SK-N-MC (cell line): Measurements from ENCODE around the gene GRAP2.

Experiments
- EZH2 ChIP-seq: fragments of 200-600 bp; sonication (generic); IDR thresholded peaks from one replicate; pipeline ENCODE4 v1.6.1; 2017; ENCODE audit warnings: antibody characterized with exemption
- FOXP2 ChIP-seq: optimal IDR thresholded peaks from 2 replicates; pipeline ENCODE3; 2011; ENCODE audit warnings: mild to moderate bottlenecking, moderate library complexity; ENCODE audit not compliant: insufficient read depth; ENCODE audit errors: extremely low read length, control extremely low read depth
- POLR2AphosphoS5 ChIP-seq: IDR thresholded peaks from 2 replicates; pipeline ENCODE4 v1.6.1; 2012; ENCODE audit warnings: mild to moderate bottlenecking, low read depth, low read length, borderline replicate concordance

- TF ChIP-seq EZH2 (no peak), POLR2AphosphoS5 (no peak), FOXP2 (no peak)
Measured at GRCh38 chr22:39979048-39979447, 78.2 kb downstream of the GRAP2 start.
